Superior temporal gyrus (tissue), 1 donor: ENCODE measurements around the gene SMCO4.

Source experiments
- DNase-seq: peaks from one replicate; pipeline ENCODE4 v3.0.0-alpha.2; 2016; ENCODE audit errors: extremely low spot score

SMCO4 gene

DNA sequence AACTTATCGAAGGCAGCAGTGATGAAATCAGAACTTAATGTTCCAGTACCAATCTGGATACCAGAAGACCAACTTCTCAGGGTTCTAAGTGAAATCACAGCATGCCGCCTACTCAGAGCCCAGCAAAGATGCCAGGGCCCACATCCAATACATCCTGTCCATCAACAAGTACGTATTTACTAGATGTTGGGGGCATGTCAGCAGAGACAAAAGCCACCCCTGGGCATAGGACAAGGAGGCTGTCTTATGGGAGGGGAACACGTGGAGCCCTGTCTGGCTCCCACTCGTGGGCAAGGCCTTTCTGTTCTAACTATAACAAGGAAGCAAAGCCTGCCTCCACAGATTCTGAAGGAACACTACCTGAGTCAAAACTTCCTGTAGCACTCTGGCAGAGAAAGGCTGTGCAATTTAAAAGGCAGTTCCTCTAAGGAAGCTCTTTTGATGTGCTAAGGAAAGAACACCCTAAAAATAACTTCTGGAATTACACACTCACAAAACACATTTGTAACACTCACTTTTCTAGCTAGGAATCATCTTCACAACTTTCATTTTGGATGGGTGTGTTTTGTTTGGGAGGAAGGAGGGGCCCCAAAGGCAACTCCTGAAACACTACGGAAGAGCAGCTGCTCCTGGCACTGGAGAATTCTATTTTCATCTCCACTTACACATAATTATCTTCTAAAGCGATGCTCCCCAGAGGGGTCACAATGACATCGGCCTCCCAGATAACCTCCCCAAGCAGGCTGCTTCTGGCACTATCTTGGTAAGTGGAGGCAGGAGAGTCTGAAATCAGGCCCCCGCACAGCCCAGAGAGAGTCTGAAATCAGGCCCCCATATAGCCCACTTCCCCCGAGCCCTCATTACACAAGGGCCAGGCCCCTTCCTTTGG lies 14.2 kb downstream of the SMCO4 start:
- DNase-seq: peak; percentile 67

DNA sequence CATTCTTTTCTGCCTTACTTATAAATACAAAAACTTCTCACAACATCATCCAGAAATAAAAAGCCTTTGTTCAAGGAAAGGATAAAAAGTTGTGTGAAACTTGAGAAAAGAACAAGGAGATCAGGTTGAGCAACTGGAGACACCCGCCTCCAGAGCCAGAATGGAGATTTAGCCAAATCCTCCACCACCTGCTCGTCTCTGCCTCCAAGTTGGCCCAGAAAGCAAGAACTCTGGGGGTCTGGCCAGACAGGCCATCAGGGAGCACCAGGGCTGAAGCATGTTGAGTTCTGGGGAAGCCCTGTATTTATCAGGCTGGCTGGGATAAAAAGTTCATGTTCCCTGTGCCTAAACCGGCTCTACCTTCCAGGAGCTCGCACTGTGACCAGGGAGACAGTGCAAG lies 14.9 kb downstream of the SMCO4 start:
- no peak for DNase-seq

DNA sequence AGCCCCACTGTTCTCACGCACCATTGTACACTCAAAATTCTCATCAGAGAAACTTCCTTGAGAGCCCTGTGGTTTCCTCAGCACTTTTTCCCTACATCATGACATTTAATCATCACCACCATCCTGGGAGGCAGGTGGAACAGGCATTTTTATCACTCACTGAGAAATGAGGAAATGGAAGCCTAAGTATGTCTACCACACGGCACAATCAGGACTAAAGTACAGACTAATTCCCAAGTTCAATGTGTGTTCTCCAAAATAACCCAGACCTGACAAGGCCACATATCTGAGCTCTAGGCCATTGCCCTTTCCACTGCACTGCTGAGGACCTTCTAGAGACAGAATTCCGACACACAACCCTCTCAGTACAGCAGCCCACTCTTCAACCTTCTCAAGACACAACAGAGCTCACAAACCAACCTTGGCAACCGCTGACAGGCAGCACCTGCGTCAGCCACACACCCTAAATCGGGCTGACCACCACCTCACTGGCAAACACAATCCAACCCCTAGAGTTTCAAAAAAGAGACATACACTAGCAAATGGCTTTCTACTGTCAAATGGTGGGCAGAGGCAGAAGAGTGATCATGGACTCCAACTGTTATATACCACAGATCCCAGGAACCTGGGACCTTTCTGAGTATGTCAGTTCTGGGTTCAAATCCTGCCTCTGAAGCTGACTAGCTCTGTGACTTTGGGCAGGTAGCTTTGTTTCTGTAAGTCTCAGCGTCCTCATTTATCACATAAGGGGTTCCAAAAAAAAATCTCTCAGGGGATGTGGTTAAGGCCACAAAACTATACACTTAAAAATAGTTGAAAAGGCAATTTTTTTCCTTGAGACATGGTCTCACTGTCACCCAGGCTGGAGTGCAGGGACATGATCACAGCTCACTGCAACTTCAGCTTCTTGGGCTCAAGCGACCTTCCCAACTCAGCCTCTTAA lies 16.3 kb downstream of the SMCO4 start:
- DNase-seq: no peak

DNA sequence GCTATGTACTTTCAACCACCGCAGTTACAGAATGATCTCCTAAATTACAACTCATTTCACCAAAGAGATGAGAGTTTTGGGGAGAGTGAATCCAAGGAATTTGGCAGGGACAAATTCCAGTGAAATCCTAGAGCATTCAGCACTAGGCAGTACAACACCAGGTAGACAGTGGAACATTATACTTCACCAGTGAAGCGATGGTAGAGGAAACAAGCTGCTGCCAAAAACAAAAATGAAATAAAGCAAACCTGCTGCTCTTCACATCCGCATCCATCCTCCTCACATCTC lies 16.9 kb downstream of the SMCO4 start:
- DNase-seq: no peak

DNA sequence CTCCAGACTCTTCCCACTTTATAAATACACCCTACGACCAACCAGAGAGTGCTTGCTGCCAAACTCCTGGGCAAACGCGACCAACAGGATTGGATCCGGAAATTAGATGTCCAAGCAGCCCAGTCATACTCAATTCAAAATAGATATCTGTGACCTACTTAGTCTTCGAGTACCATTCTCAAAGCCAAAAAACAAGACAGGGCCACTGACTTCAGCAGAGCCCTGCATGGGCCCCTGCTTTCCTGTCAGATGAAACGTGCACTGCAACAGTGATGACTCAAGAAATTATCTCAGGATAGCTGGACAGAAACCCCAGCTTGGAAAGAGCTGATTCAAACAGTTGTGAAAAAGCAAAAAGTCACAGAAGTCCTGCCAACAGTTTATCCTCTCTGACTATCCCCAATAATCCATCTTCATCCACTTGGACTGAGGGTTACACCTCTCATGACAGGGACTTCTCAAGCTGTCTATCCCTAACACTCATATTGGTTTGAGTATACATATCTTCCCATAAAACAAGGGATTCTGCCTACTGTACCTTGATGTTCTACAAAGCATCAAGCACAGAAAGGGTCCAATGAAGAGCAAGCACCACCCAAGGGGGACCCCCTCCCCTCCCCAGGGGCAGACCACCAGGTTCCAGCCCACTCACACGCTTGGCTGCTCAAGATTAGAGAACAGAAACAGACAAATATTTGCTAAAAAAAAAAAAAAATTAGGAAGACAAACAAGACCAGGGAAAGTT lies 17.4 kb downstream of the SMCO4 start:
- DNase-seq: no peak

DNA sequence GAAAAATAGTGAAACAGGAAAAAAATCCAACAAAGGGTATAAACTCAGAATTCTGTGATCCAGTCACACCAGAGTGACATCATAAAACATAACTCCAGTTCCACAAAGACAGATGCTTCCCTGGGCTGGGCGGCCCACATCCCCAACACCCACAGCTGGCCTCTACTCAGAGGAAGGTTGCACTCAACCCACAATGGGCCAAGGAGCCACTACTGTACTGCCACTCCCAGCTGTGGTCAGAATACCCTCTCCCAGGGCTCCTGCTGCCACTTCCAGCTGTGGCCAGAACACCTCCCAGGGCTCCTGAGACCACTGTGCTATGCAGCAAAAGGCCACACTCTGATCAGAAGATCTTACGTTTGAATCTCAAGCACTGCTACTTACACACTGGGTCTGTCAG lies 18.3 kb downstream of the SMCO4 start:
- no peak for DNase-seq

DNA sequence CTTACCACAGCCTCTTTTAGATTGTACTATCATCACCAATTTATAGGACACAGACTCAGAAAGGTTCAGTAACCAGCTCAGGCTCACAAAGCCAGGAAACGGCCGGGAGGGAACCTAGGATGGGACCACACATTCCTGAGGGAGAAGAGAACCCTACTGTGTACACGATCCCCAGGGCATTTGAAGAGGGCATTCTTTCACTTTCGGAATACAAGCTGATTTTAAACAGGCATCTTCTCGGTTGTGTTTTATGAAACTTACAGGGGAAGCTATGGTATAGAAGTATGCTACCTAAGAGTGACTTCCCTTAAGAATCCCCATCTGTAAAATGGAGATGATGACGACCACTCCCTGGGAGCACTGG lies 19.0 kb downstream of the SMCO4 start:
- no peak for DNase-seq

DNA sequence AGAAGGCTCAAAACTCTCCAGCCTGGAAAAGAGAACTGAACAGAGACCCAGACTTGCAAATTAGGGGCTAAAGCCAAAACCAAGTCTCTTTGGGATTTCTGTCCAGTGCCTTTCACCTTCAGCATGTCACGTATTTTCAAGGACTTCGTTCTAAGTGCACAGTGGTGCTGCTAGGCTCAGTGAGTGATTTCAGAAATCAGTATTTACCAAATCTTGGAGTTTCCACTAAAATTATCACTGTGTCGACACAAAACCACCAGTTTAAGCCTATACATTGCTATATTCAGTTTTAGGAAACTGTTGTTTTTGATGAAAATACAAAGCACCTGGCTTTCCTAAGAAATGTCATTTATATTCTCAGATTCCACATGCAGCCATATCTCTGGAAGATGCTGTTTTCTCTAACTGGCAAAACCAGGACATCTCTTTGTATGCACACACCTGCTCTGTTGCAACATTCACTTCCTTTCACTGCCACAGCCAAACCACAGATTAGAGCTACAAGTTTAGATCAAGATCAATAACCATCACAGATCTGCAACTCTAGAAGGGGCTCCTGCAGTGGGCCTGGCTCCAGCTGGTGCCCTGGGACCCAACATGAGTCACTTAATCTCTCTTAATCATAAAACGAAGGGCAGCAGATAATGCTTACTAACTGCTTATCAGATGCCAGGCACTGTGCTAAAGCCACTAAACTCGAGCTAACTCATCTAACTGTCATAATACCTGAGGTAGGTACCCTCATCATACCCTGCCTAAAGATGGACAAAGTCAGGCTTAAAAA lies 22.3 kb downstream of the SMCO4 start:
- DNase-seq: no peak

DNA sequence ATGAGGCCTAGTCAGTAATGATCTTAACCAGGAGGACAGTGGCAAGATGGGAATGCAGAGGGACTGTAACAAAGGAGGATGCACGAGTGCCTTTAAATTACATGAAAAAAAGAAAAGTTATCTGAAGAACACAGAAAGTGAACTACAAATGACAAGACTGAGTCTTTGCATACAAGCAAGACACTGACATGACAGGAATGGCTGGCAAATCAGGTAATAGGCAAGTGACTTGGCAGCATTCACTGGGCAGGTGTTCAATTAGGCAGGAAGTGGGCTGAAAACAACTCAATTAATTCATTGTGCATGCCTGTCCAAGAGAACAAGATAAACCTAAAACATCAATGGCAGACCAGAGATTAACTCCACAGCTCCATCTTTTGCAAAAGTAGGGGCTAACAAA lies 24.0 kb downstream of the SMCO4 start:
- DNase-seq: no peak

DNA sequence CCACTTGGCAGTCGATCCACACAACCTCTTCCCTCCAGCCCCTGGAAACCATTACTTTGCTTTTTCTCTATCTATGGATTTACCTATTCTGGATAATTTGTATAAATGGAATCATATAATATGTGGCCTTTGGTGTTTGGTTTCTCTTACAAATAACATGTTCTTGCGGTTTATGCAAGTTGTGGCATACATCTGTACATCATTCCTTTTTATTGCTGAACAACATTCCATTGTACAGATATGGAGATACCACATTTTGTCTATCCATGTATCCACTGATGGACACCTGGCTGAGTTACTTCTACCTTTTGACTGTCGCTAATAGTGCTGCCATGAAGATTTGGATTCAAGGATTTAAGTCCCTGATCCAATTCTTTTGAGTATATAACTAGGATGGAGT lies 25.1 kb downstream of the SMCO4 start:
- DNase-seq: no peak

DNA sequence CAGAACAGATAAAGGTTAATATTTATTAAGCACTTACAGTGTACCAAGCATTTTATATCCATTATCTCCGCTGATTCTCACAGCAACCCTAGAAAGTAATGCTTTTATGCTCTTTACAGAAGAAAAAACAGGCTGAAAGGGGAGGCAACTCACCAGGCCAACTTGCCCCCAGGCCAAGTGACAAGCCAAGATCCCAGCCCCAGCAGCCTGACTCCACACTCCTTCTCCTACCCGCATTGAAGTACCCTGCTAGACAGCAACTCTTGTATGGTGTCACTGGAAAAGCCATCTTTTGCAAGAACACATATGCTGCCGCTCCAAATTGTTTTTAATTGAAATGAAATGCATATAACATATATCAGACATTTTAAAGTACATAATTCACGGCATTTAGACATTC lies 25.6 kb downstream of the SMCO4 start:
- no peak for DNase-seq

DNA sequence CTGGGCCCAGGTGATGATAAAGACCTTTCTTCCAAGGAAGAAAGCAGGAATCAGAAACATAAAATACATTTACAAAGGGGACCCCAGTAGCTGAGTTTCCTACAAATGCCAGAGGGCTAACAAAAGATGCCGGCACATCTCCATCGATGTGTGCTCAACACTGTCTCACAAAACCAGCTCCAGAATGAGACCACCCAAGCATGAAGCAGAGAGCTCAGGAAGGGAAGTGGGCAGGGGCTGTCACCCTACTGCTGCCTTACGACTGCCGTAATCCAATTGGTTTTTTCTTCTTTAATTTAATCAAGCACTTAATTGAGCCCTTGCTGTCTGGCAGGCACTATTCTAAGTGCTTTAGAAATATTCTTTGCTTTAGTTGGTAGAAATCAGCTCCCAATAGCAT lies 26.1 kb downstream of the SMCO4 start:
- no peak for DNase-seq

DNA sequence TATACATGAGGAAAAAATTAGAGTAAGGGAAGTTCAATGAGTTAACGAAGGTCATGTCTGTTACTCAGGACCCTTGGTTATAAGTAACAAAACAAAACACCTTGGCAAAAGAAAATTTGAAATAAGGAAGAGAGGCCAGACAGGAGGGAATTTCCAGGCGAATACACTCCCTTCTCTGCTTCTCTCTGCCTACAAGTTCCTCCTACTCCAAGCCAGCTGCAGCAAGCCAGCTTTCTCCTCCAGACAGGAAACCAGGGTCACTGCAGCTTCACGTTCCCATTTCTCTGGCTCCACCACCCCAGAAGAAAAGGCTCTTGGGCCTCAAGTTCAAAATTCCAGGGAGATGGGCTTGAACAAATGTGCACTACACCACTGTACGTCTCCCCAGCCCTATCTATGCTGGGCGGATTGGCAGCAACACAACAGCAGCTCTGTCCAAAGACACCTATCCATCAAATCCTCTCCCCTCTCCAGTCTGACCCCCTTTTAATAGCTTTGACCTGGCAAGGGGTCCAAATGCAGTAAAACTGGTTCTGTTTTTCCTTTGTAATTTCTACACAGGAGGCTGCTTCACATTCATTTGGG lies 27.7 kb downstream of the SMCO4 start:
- DNase-seq: no peak

DNA sequence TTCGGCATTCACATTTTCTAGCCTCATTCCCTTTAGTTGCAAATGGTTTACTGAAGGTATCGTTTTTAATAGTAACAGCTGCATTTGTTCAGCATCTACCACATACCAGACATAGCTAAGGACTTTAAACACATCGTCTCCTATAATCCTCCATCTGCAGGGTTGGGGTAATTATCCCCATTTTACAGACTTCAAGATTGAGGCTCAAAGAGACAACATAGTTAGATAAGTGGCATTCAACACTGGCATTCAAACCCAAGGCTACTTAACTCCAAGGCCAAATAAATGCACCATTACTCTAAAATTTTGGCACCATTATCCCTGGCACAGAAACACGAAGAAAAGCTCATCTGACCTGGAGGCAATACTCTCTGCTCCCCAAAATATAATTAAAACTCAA lies 28.5 kb downstream of the SMCO4 start:
- no peak for DNase-seq

DNA sequence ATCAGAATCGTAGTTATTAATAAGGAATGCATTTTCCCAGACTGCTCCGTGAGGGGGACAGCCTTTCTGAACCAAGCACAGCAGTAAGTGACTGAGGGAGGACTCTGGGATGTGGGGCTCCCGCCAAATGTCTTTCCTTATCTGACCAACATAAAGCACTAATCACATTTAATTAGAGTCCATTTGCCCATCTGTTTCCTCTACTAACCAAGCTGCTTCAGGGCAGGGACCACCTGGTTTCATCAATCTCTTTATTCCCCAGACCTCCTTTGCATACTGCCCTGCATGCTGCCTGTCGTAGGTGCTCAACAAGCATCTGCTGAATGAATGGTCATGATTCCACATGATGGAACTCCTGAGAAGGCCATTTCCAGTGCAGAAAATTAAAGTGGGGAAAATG lies 29.4 kb downstream of the SMCO4 start:
- no peak for DNase-seq

DNA sequence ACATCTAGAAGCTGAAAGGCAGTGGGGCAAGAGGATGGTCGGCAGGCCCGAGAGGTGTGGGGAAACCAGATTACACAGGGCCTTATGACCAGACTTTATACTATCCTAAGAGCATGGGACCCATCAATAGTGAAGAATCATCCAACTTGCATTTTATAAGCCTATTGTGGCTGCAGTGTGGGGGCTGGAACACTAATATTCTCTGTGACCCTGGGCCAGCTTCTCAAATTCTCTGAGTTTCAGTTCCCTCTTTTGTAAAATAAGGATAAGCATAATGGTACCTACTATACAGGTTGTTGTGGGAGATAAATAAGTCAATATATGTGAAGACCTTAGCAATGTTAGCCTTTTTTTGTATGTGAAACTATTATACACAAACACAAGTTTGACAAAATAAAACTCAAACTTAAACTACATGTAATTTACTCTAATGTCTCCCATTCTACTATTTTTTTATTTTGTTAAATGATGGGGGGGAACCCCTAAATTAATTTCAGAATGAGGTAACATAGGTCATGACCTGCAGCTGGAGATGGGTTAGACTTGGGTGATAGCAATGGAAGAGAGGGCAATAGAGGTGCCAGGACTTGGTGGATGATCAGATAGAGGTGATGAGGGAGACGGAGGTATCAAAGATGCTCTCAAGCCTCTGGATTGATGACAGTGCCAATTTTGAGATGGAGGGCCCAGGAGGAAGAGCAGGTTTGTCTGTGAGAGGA lies 30.1 kb downstream of the SMCO4 start:
- DNase-seq: no peak

DNA sequence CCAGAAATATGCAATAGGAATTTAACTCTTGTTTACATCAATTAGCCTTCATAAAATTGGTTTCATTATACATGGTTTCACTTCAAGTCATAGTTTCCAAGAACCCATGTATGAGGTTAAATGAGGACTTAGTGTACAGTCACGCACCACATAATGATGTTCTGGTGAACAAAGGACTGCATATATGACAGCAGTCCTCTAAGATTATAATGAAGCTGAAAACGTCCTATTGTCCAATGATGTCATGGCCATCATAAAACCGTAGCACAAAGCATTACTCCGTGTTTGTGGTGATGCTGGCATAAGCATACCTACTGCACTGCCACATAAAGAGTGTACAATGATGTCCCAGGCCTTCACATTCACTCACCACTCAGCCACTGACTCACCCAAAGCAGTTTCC lies 31.1 kb downstream of the SMCO4 start:
- no peak for DNase-seq

DNA sequence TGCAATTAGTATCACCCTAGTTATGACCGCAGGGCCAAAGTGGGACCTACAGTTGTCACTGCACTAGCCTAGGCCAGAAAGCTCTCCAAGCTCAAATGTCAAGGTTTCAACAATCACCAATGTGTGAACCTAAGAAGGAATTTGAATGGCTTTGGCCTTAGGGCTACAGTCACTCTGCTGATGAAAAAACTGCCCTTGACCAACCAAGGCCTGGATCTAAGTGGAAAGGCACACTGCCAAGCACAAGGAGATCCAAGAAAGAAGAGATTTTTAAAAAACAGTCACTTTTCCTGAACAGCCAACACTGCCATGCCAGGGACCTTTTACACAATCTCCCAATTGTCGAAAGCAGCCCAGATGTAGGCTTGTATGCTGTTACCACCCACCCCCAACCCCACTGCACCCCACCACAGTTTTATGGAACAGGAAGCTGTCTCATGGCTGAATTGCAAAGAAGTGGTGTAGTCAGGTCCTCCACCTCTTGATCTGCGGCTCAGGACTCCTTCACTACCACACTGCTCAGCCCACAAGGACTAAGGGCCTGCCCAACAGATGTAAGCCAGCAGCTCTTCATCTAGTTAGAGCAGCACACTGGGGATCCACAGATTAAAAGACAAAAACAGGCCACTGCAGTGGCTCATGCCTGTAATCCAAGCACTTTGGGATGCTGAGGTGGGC lies 32.9 kb downstream of the SMCO4 start:
- DNase-seq: no peak

DNA sequence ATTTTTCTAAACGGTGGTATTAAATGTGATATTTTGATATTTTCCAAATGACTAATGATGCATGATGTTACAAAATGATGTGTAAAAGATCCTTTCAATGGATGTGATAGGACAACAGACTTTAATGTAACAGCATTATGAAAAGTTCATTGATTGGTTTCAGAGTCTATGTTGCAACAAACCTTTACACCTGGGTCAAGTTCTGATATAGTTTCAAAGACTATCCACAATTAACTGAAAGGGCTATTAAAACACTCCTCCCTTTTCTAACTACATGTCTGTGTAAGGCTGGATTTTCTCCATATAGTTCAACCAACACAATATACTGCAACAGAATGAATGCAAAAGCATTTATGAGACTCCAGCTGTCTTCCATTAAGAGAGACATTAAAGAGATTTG lies 35.7 kb downstream of the SMCO4 start:
- no peak for DNase-seq

DNA sequence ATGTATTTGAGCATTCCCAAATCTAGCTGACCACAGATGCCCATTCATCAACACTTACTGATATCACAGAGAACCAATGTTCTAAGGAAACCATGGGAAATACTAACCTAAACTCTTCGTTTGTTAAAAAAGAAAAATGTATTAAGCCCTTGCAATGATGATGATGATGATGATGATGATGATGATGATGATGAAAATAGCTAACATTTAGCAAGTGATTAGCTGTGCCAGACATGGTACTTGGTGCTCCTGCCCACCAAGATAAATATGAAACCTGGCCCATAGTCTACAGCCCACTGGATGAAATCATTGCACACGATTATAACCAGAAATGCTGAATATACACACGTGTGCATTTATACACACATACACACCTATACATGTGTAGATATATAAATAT lies 37.5 kb downstream of the SMCO4 start:
- DNase-seq: no peak
